Prostate gland (tissue), 2 donors: ENCODE results near the gene HS6ST3.

Experiments
- CTCF ChIP-seq, 4 experiments: fragments of 200-600 bp in 2 of 4; fragments of 450-650 bp in 2 of 4; sonication (generic) in 2 of 4; IDR thresholded peaks; 1 replicate in 3 of 4; 2 replicates in 1 of 4; pipeline ENCODE4 v1.5.1; 2016 to 2019; ENCODE audit warnings: antibody characterized with exemption in 4 of 4, mild to moderate bottlenecking in 2 of 4, moderate library complexity in 2 of 4
- POLR2A ChIP-seq: fragments of 450-650 bp; IDR thresholded peaks from one replicate; pipeline ENCODE4 v1.6.1; 2016; ENCODE audit warnings: antibody characterized with exemption, mild to moderate bottlenecking
- POLR2AphosphoS5 ChIP-seq: sonication (generic); formaldehyde crosslinking; IDR thresholded peaks from one replicate; pipeline ENCODE4 v1.6.1; 2017; ENCODE audit warnings: antibody characterized with exemption

- TF ChIP-seq CTCF (IDR thresholded peaks at IDR 0.05) (no peak), POLR2A (no peak), POLR2AphosphoS5 (no peak)
These were observed 218.7 kb downstream of the HS6ST3 start for GRCh38 chr13:96308568-96308967.
